H1 (cell line): ENCODE data around the gene RFX2. TPM values are rescaled to one million over a fixed set of nuclear protein-coding genes. Genes with fewer than 3 reads are reported as not detected.

Source experiments
- CTCF ChIA-PET: fragments of 300-600 bp; sonication (Branson Sonifier 250); formaldehyde crosslinking; loops from one replicate; lab custom pipeline; 2021; ENCODE audit not compliant: partially characterized antibody; lab: Charles Lee
- POLR2A ChIA-PET: fragments of 300-600 bp; sonication (Branson Sonifier 250); formaldehyde crosslinking; loops from one replicate; lab custom pipeline; 2021; ENCODE audit warnings: inconsistent platforms; ENCODE audit not compliant: partially characterized antibody; lab: Charles Lee
- DNase-seq, 2 experiments: peaks; one replicate each; pipeline versions ENCODE4 v3.0.0 to v3.0.0-alpha.2; 2010 to 2022; ENCODE audit warnings: low spot score in 2 of 2, low read depth in 1 of 2, mixed read lengths in 1 of 2
- FAIRE-seq: peaks from 2 replicates; lab custom pipeline; 2011; peaks lifted over from hg19 to GRCh38; lab: Jason Lieb, UNC
- H2AFZ ChIP-seq: 2 replicates; pipeline ENCODE4 v1.8.1; 2012; ENCODE audit warnings: low read length, inconsistent platforms
- H2AK5ac ChIP-seq: 2 replicates; pipeline ENCODE4 v1.6.1; 2013; ENCODE audit warnings: low read depth, low read length
- H2BK120ac ChIP-seq: replicated peaks from 2 replicates; pipeline ENCODE3; 2013; ENCODE audit warnings: low read depth, low read length, inconsistent platforms
- H2BK12ac ChIP-seq: 2 replicates; pipeline ENCODE4 v1.6.1; 2013; ENCODE audit warnings: low read depth, low read length
- H2BK15ac ChIP-seq: 2 replicates; pipeline ENCODE4 v1.6.1; 2013; ENCODE audit warnings: low read length
- H2BK20ac ChIP-seq: 2 replicates; pipeline ENCODE4 v1.6.1; 2013; ENCODE audit warnings: low read length
- H2BK5ac ChIP-seq: 2 replicates; pipeline ENCODE4 v1.6.1; 2013; ENCODE audit warnings: low read depth, low read length
- H3K14ac ChIP-seq: 2 replicates; pipeline ENCODE4 v1.6.1; 2013; ENCODE audit warnings: inconsistent platforms; ENCODE audit not compliant: insufficient read length
- H3K18ac ChIP-seq: 2 replicates; pipeline ENCODE4 v1.6.1; 2013; ENCODE audit warnings: low read length; ENCODE audit errors: extremely low read depth
- H3K23ac ChIP-seq: 2 replicates; pipeline ENCODE4 v1.6.1; 2013; ENCODE audit warnings: inconsistent platforms; ENCODE audit not compliant: insufficient read length
- H3K23me2 ChIP-seq: 2 replicates; pipeline ENCODE4 v1.6.1; 2013; ENCODE audit warnings: low read depth, low read length
- H3K27ac ChIP-seq: 2 replicates; pipeline ENCODE4 v1.6.1; 2011; ENCODE audit warnings: low read depth, low read length, inconsistent platforms
- H3K27me3 ChIP-seq, 4 experiments: replicated peaks in 1 of 4; 1 replicate in 1 of 4; 2 replicates in 3 of 4; pipeline versions ENCODE4 v1.6.1 to v1.8.1; 2011 to 2013; ENCODE audit warnings: low read length in 3 of 4, mild to moderate bottlenecking in 3 of 4, inconsistent platforms in 2 of 4, mixed read lengths in 2 of 4, moderate library complexity in 1 of 4; ENCODE audit not compliant: control insufficient read depth in 3 of 4, insufficient read depth in 3 of 4; ENCODE audit errors: extremely low read depth in 1 of 4
- H3K36me3 ChIP-seq, 4 experiments: 2 replicates each; pipeline versions ENCODE4 v1.6.1 to v1.8.1; 2011 to 2013; ENCODE audit warnings: mild to moderate bottlenecking in 4 of 4, low read length in 3 of 4, moderate library complexity in 2 of 4, control low read depth in 1 of 4, inconsistent platforms in 1 of 4; ENCODE audit not compliant: insufficient read depth in 4 of 4, control insufficient read depth in 2 of 4
- H3K4ac ChIP-seq: replicated peaks from 2 replicates; pipeline ENCODE3; 2013; ENCODE audit warnings: low read length, low read depth, mixed read lengths, inconsistent platforms; ENCODE audit not compliant: insufficient read length
- H3K4me1 ChIP-seq, 4 experiments: replicated peaks in 1 of 4; 1 replicate in 1 of 4; 2 replicates in 3 of 4; pipeline versions ENCODE4 v1.6.1 to v1.8.1; 2011 to 2013; ENCODE audit warnings: low read length in 3 of 4, inconsistent platforms in 2 of 4, mixed read lengths in 1 of 4; ENCODE audit not compliant: insufficient read depth in 4 of 4, control insufficient read depth in 3 of 4
- H3K4me2 ChIP-seq, 2 experiments: 2 replicates each; pipeline versions ENCODE4 v1.6.1 to v1.8.1; 2011 to 2013; ENCODE audit warnings: low read depth in 2 of 2, low read length in 2 of 2, control low read depth in 1 of 2, inconsistent platforms in 1 of 2, mild to moderate bottlenecking in 1 of 2; ENCODE audit not compliant: insufficient read depth in 1 of 2
- H3K4me3 ChIP-seq, 4 experiments: fragments of 200-600, 300-600 bp in 1 of 4; sonication (generic), shearing (Covaris generic), sonication (Bioruptor Twin) in 1 of 4; 2 replicates each; pipeline versions ENCODE4 v1.5.1 to v1.8.1; 2011 to 2016; ENCODE audit warnings: low read length in 4 of 4, low read depth in 3 of 4, control low read depth in 2 of 4, inconsistent platforms in 2 of 4, mild to moderate bottlenecking in 2 of 4, mixed read lengths in 1 of 4, moderate library complexity in 1 of 4; ENCODE audit not compliant: insufficient read depth in 2 of 4; ENCODE audit errors: extremely low read depth in 1 of 4
- H3K56ac ChIP-seq: replicated peaks from 2 replicates; pipeline ENCODE3; 2013; ENCODE audit warnings: low read depth, mild to moderate bottlenecking, mixed read lengths, low read length, inconsistent platforms; ENCODE audit not compliant: insufficient read length
- H3K79me1 ChIP-seq: 2 replicates; pipeline ENCODE4 v1.6.1; 2013; ENCODE audit warnings: low read depth, low read length, control low read depth
- H3K79me2 ChIP-seq, 2 experiments: 2 replicates each; pipeline versions ENCODE4 v1.6.1 to v1.8.1; 2012 to 2013; ENCODE audit warnings: low read length in 2 of 2, mild to moderate bottlenecking in 2 of 2, inconsistent platforms in 1 of 2; ENCODE audit not compliant: insufficient read depth in 2 of 2, control insufficient read depth in 1 of 2
- H3K9ac ChIP-seq, 4 experiments: replicated peaks in 1 of 4; 1 replicate in 1 of 4; 2 replicates in 3 of 4; pipeline versions ENCODE4 v1.6.1 to v1.8.1; 2011 to 2013; ENCODE audit warnings: low read depth in 3 of 4, low read length in 3 of 4, control low read depth in 2 of 4, mild to moderate bottlenecking in 2 of 4, moderate library complexity in 2 of 4, inconsistent platforms in 1 of 4; ENCODE audit errors: extremely low read depth in 1 of 4
- H3K9me3 ChIP-seq, 2 experiments: 2 replicates each; pipeline versions ENCODE4 v1.6.1 to v1.8.1; 2012 to 2013; ENCODE audit warnings: mild to moderate bottlenecking in 2 of 2, moderate library complexity in 2 of 2, control low read depth in 1 of 2, inconsistent platforms in 1 of 2, low read depth in 1 of 2, low read length in 1 of 2, mixed read lengths in 1 of 2; ENCODE audit not compliant: insufficient read depth in 2 of 2
- H4K20me1 ChIP-seq, 2 experiments: replicated peaks in 1 of 2; 2 replicates each; pipeline versions ENCODE3 to v1.8.1; 2011 to 2013; ENCODE audit warnings: inconsistent platforms in 2 of 2, low read length in 2 of 2, mild to moderate bottlenecking in 1 of 2; ENCODE audit not compliant: insufficient read depth in 2 of 2, control insufficient read depth in 1 of 2
- H4K5ac ChIP-seq: 2 replicates; pipeline ENCODE4 v1.6.1; 2013; ENCODE audit warnings: low read length, low read depth, mixed read lengths, inconsistent platforms; ENCODE audit not compliant: insufficient read length
- H4K8ac ChIP-seq: 2 replicates; pipeline ENCODE4 v1.8.0; 2013; ENCODE audit warnings: mild to moderate bottlenecking, moderate library complexity, low read length, inconsistent platforms; ENCODE audit not compliant: insufficient read depth; ENCODE audit errors: extremely low read depth
- H4K91ac ChIP-seq: replicated peaks from 2 replicates; pipeline ENCODE3; 2013; ENCODE audit warnings: low read length, mixed read lengths, inconsistent platforms; ENCODE audit not compliant: insufficient read length
- ATF2 ChIP-seq: IDR thresholded peaks from 2 replicates; pipeline ENCODE4 v1.6.1; 2012; ENCODE audit warnings: low read length, inconsistent platforms
- ATF3 ChIP-seq: IDR thresholded peaks from 2 replicates; pipeline ENCODE4 v1.6.1; 2011; ENCODE audit warnings: low read depth, mild to moderate bottlenecking, low read length; ENCODE audit not compliant: insufficient read depth
- GABPA ChIP-seq: IDR thresholded peaks from 2 replicates; pipeline ENCODE4 v1.6.1; 2011; ENCODE audit warnings: mild to moderate bottlenecking, low read length, moderate library complexity, borderline replicate concordance; ENCODE audit not compliant: insufficient read depth
- PHF8 ChIP-seq: fragments of 200-600 bp; sonication (generic); conservative IDR thresholded peaks from 2 replicates; pipeline ENCODE4 v1.7.1; 2012; ENCODE audit warnings: low read depth, mild to moderate bottlenecking, inconsistent platforms, low read length, moderate library complexity
- RBBP5 ChIP-seq: IDR thresholded peaks from 2 replicates; pipeline ENCODE4 v1.7.1; 2012; ENCODE audit warnings: low read depth, mild to moderate bottlenecking, inconsistent platforms, low read length, moderate library complexity, borderline replicate concordance
- RXRA ChIP-seq: IDR thresholded peaks from 2 replicates; pipeline ENCODE4 v1.6.1; 2011; ENCODE audit warnings: low read depth, mild to moderate bottlenecking, low read length, moderate library complexity; ENCODE audit not compliant: insufficient read depth
- SP2 ChIP-seq: IDR thresholded peaks from 2 replicates; pipeline ENCODE4 v1.6.1; 2012; ENCODE audit warnings: mild to moderate bottlenecking, low read length, inconsistent platforms
- TBP ChIP-seq: IDR thresholded peaks from 2 replicates; pipeline ENCODE4 v1.6.1; 2011; ENCODE audit warnings: low read depth, low read length, improper control_type of control experiment
- WGBS, 2 experiments: shearing (Covaris generic) in 1 of 2; methylation state at CpG; one replicate each; pipeline versions ENCODE4 v1.1.6 to v1.1.7; 2013 to 2015; ENCODE audit warnings: low lambda C conversion rate in 2 of 2, mixed read lengths in 2 of 2, inconsistent platforms in 1 of 2, low coverage in 1 of 2, missing lambda C conversion rate in 1 of 2; ENCODE audit not compliant: insufficient replicate concordance in 2 of 2, insufficient coverage in 1 of 2, insufficient read length in 1 of 2; ENCODE audit errors: extremely low coverage in 1 of 2, missing lambda C conversion rate in 1 of 2; 5-methylcytosine and 5-hydroxymethylcytosine counted together
- polyA plus RNA-seq, 7 experiments: library from polyadenylated mRNA; depleted of rRNA in 3 of 7; stranded (reverse) in 5 of 7; unstranded in 2 of 7; fragments of >200 nt in 5 of 7; fragments of 200-250 nt in 2 of 7; gene quantifications; 1 replicate in 5 of 7; 2 replicates in 1 of 7; 4 replicates in 1 of 7; pipeline versions ENCODE4 v1.2.1 to v1.2.3, GENCODE V29; 2011 to 2013; ENCODE audit warnings: missing spikeins in 2 of 7, mixed read lengths in 2 of 7
- total RNA-seq: library from RNA; stranded (reverse); fragmentation: NEBNext Ultra II Directional; extraction: Animal tissue kit (Norgen Biotek cat#: 25700); gene quantifications from 2 replicates; pipeline ENCODE4 v1.2.1, GENCODE V29; 2021

Gene RFX2
- total and polyA plus RNA-seq, 2 of the 8 experiments (the other 6 are each of a cell fraction or from before 2014, with no cell fraction given): 4.8 to 5.3 TPM

- no peak overlapping the region for H2AFZ ChIP-seq
- ChIA-PET CTCF (no interaction called here), POLR2A (no interaction called here)
- H2BK15ac ChIP-seq: no peak overlapping the region
- H3K79me2 ChIP-seq: no peaks in the 10 kb centered on the region
- WGBS, 2 experiments: 90% methylated on average over 5 of the region's 5 CpGs; no CpG with 5 or more reads in 1 of the 2 experiments
- H3K4ac ChIP-seq: no peak overlapping the region
- TF ChIP-seq RBBP5 (no peak), TBP (no peak), PHF8 (no peak), GABPA (no peak), ATF3 (no peak), ATF2 (no peak), SP2 (no peak), RXRA (no peak)
- peaks cover 9 to 29% of the 10 kb centered on the region in 2 experiments; a peak in 3 of 4 replicates for H3K9me3 ChIP-seq
- H3K18ac ChIP-seq: no peak overlapping the region
- H3K79me1 ChIP-seq: no peaks in the 10 kb centered on the region
- H3K56ac ChIP-seq: no peak overlapping the region
- H4K20me1 ChIP-seq: peaks cover 0 to 2% of the 10 kb centered on the region in 2 experiments
- no peaks in the 10 kb centered on the region; a peak in 1 of 7 replicates for H3K4me1 ChIP-seq
- H3K9ac ChIP-seq: no peak overlapping the region
- H3K23me2 ChIP-seq: peaks cover 11% of the 10 kb centered on the region; the same call in 1 of the 2 replicates
- no peak overlapping the region for H4K5ac ChIP-seq
- H2BK5ac ChIP-seq: peak overlapping the region; percentile 1; the same call in 1 of the 2 replicates
- H3K27me3 ChIP-seq: peaks cover 0 to 4% (median 0%) of the 10 kb centered on the region in 4 experiments; a peak in 1 of 7 replicates
- no peak overlapping the region for H3K4me3 ChIP-seq
- H2BK20ac ChIP-seq: no peak overlapping the region
- DNase-seq (no peak), FAIRE-seq (no peak)
- H3K14ac ChIP-seq: no peak overlapping the region
- H3K23ac ChIP-seq: no peak overlapping the region
- H3K36me3 ChIP-seq: no peaks in the 10 kb centered on the region
- H4K91ac ChIP-seq: no peak overlapping the region
- no peak overlapping the region for H2BK120ac ChIP-seq
- no peak overlapping the region for H3K4me2 ChIP-seq
- H2BK12ac ChIP-seq: no peak overlapping the region
- H2AK5ac ChIP-seq: peak overlapping the region; percentile 83; the same call in 1 of the 2 replicates
- H3K27ac ChIP-seq: no peak overlapping the region
- no peak overlapping the region for H4K8ac ChIP-seq
Observed at GRCh38 chr19:6133231-6133630, 22.9 kb upstream of the RFX2 start.
